HG03066 (cell line): ENCODE data around the gene ZNF275.
A peak's percentile ranks its signal among the peaks of the same experiment; 100 is the strongest.
"Not testable (repeated sequence)": the region's sequence is repeated elsewhere in the genome, so short reads cannot be mapped to it uniquely, and the experiment has no call there.

ENCODE experiments used
- ATAC-seq: cut with Tn5 transposase; IDR thresholded peaks from one replicate; pipeline ENCODE4 v1.9.1; 2021; ENCODE audit warnings: low read depth; ENCODE audit not compliant: unreplicated experiment

The ZNF275 gene

GRCh38 chrX:153333821-153334653, at the start of gene ZNF275:
Gene ZNF275, plus strand, starts transcription at chrX:153334153. Its CDS starts 2,527 bp downstream, at chrX:153336680.
- peak; percentile 70 for ATAC-seq

GRCh38 chrX:153285678-153286077, 48.3 kb upstream of the ZNF275 start:
- ATAC-seq = not testable (repeated sequence)

- ATAC-seq = not testable (repeated sequence)
These were observed 45.1 kb upstream of the ZNF275 start for GRCh38 chrX:153288807-153289206.

DNA sequence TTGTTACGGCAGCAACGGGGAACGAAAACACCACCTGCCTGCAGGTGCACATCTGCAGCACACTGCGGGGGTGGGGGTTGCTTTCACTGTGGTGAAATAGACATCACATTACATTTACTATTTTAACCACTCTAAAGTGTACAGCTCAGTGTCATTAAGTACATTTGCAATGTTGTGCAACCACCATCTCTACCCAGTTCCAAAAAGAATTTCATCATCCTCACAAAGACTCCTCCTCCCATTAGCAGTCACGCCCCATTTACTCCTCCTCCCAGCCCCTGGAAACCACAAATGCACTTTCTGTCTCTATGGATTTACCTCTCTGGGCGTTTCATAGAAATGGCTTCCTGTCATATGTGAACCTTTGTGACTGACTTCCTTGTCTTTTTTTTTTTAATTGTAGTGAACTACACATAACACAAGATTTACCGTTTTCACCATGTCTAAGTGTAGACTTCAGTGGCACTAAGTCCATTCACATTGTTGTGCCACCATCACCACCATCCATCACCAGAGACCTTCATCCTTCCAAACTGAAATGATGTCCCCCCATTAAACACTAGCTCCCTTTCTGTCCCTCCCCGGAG, 40.4 kb upstream of the ZNF275 start:
- not testable (repeated sequence) for ATAC-seq

DNA sequence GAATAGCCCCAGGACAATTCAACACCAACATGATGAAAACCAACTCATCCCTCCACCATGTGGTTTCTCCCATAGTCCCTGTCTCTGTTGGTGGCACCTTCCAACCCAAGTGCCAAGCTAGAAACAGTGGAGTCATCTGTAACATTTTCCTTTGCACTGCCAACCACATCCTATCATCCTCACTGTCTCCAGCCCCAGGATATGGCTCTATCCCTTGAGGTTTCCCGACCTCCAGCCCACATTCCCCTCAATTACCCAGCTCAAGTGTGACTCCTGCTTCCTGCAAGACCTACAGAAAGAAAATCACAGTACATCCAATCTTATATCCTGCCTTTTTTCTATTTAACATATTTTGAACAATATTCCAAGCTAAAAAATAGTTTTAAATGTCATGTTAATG, 36.6 kb upstream of the ZNF275 start:
- no peak for ATAC-seq

GRCh38 chrX:153299855-153300254, 34.1 kb upstream of the ZNF275 start:
- ATAC-seq = no peak

DNA sequence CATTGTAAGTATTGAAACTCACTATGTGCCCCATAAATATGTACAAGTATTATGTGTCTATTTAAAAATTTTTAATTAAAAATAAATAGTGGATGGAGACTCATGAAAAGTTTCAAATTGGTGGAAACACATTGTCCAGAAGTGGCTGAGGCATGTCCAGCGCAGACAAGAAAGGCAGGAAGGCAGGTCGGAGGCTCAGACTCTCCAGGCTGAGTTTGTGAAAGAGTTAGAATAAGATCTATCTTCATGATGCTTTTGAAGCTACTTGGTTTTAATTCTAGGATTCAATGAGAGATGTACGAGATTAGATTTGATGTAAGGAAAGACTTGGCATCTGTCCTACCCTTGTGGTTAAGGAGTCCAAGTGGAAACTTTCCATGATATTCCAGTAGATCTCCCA, 32.2 kb upstream of the ZNF275 start:
- ATAC-seq = no peak

GRCh38 chrX:153302796-153303195, 31.2 kb upstream of the ZNF275 start:
- no peak for ATAC-seq

DNA sequence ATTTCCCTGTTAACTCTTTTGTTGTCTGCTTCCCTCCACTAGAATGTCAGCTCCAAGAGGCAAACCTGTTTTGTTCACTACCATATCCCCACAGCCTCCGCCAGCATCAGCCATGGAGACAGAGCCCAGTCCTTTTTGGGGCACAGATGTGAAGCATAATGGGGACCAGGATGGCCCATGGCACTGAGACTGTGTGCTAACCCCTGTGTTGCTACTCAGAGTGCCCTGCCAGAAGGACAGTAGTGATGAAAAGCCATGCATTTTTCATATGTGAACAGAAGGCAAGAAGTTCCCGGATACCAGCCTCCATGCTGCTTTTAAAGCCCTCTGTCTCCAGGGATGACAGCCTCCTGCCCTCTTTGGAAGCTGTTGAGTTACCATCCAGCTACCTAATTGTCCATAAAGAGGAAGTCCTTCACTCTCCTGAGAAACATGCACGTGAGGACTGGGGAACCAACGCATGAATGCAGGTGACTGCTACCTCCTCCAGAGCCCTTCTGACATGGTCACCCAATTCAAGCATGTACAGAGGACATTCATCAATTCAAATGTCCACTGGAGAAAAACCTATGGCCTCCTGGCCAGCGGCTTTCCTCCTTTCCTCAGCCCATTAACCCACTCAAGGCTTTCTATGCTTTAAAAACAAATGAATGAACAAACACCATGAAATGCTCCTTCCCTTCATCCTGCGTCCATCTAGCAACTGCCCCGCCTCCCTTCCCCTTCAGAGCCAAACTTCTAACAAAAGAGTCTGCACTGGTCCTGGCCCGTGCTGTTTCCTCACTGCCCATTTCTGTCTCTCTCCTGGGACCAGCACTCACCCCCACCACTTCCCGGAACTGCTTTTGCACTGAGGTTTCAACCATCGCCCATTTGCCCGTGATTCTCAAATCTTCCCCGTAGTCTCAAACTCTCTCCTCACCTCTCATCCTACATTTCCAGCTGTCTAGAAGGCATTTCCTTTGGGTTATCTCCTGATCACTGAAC, 30.4 kb upstream of the ZNF275 start:
- ATAC-seq = no peak

DNA sequence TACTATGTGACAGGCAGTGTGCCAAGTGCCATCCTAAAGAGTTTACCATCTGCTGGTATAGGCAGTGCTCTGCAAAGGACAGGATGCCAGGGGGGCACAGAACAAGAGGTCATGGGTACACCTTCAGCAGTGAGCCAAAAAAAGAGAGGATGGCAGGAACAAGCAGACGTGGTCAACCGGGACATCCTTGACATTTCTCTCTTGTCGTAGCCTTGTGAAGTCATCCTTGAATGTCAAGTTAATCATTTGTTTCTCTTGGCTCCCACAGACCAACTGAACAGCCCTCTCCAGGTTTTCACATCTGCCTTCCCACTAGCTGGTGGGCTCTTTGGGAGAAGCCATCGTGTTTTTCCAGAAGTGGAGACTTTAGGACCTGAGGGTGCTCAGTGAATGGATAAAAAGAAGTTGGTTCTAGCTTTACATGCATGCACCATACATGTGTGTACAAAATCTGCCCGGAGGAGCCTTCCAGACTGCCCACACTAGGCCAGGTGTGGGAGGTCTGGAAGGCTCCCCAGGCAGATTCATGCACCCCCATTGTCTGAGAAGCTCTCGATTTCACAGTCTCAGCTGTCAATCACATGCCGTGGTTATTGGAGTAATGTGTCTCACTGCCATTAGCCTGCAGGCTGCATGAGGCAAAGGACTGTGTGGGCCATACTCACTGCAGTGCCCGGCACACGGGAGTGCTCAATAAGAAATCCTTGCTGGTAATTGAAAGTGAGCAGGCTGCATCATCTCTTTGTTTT, 28.8 kb upstream of the ZNF275 start:
- no peak for ATAC-seq

DNA sequence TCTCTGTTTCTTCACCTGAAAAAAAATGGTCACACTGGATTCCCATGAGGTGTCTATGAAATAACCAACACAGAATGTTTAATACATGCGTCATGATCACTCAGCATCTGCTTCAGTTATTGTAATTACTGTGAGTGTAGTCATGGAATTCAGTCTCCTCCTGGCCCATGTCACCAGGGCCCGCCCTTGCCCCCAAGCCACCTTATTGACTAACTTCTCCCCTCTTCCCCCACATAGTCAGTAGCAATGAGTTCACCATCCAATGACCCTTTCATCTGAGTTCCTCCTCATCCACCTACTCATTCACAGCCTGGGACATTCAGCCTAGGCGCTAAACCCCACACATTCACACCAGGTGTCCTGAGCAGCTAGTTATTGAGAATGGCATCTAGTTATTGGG, 28.0 kb upstream of the ZNF275 start:
- ATAC-seq = no peak

GRCh38 chrX:153306527-153307115, 27.3 kb upstream of the ZNF275 start:
- no peak for ATAC-seq

DNA sequence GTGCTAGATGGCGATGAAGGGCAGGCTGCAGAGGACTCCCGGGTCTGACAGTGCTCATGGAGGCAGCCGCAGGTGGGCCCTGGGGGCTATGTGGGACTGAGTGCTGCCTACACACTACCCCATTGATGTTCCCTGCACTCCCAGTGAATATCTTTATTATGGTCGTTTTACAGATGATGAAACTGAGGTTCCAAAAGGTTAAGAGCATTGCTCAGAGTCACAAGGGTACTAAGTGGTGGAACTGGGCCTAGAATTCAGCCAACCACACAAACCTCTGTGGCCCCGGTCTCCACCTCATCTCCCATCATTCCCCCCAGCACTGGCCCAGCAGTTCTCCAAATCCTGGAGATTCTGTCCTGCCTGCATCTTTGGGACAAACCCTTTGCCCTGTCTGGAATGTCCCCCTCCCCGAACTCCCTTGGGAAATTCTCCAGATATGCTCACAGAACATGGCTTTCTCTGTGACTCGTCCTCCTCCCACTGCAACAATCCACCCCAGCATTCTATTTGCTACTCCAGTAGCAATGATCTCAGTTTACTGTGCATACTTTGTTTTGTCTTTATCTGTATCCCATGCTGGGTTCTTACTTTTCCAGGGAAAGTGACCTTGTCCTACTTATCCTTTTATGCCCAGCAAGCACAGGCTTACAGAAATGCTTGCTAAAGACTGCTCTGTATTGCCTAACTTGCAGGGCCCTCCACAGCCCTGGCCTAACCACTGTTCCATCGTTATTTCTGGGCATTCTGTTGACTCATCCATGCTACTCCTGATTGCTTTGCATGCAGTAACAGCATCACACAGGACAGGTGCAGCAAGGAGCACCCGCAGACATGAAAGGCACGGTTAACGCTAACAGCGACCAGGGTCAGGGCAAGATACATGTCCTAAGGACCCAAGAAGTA, 26.4 kb upstream of the ZNF275 start:
- ATAC-seq = no peak

GRCh38 chrX:153310901-153311300, 23.1 kb upstream of the ZNF275 start:
- ATAC-seq = no peak

- no peak for ATAC-seq
These were observed 21.9 kb upstream of the ZNF275 start for GRCh38 chrX:153312041-153312440.

- ATAC-seq = no peak
These were observed 21.1 kb upstream of the ZNF275 start for GRCh38 chrX:153312842-153313241.

DNA sequence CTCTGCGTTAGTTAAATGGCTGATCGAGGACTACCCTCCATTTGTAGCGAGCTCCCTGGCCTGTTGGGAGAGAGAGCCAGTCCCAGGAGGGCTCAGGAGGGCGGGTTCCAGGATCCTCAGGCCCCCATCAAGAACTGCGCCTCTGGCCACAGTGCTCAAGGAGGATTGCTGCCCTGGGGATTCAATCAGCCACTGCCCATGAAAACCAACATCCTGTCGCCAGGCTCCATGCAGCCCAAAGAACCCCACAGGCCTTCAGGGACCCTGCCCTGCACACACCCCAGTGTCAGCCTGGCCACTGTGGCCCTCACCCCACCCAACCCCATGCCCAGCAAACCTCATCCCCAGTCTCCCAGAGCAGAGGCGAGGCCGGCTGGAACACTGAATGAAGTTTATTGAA, 16.6 kb upstream of the ZNF275 start:
- no peak for ATAC-seq

- no peak for ATAC-seq
These were observed 15.8 kb upstream of the ZNF275 start for GRCh38 chrX:153317996-153318722.
